ENCODE results near the gene PPP6R2.
A peak's percentile ranks its signal among the peaks of the same experiment; 100 is the strongest.

PPP6R2 gene

DNA sequence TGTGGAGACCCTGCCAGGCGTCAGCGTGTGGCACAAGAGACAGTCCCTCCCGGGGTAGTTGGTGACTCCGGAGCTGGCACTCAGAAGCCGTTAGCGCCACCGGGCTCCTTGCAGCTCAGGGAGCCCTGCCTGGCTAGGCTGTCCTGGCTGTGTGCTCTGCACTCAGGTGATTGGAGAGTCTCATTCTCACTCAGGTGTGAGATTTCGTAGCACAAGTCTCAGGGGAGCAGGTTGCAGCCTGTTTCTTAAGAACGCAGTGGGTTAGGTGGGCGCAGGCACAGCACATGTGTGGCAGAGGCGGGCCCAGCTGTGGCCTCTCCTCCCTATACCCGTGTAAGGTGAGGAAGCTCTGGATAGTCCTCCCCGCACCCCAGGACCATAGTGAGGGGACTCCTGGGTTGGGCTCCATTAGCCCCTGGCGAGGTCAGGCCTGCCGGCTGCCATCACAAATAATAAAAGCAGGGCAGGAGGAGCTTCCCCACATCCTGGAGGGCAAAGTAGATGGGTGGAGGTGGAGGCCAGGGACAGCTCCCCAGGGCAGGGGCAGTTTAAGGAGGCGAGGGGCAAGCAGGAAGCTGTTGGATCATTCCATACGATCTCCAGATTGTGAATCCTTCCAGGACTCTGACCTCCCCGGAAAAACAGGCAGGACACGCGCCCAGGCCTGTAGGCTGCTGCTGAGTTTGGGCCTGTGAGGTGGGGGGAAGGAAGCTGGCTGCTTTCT lies 92.3 kb downstream of the PPP6R2 start:
- DNase-seq, result peak; percentile 51

DNA sequence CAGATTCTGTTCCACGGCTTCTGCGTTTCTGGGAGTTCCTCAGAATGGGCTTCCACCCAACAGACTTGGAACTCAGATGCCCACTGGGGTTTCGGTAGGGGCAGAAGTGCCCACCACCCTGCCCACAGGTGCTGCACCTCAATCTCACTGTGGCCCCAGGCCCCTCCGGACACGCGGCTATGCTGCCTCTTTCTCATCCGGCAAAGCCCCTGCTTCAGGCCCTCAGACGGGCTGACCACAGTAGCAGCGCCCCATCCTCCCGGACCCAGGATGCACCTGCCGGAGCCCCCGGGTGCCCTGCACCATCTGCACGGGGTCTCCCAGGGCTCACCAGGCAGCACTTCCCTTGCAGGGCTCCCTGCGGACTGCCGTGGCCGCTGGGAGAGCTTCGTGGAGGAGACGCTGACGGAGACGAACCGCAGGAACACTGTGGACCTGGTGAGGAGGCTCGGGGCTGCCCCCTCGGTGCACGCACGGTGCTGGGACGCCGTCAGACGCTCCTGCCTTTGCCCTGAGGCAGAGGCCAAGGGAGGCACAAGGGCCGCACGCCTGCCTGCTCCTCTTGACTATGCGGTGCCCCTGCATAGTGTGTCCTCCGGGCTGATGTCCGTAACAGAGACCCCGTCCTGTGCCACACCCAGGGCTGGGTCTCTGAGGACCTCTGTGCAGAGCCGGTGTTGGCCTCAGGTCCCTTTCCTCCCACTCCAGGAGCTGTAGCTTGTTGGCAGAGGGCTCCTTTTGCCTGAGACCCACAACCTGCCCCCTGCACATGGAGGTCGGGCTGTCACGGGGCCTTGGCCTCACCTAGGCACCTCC lies 93.1 kb downstream of the PPP6R2 start:
- peak; percentile 52 for DNase-seq

DNA sequence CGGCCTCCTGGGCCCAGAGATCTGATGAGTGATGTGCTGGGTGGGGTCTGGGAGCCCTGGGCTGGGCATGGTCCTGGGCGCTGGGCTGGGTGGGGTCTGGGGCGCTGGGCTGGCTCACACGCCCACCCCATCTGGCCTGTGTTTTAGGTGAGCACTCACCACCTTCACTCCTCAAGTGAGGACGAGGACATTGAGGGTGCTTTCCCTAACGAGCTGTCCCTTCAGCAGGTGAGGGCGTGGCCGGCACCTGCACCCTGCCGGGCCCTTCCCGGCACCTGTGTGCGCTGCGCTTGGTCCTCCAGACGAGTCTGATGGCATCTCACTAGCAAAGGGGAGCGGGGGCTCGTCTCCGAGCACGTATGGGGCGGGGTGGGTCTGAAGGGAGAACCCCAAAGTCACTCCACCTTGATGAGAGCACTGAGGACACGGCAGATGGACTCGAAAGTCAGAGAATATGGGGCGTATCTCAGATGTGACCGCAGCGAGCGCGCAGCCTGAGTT lies 93.8 kb downstream of the PPP6R2 start:
- DNase-seq, result peak; percentile 45

DNA sequence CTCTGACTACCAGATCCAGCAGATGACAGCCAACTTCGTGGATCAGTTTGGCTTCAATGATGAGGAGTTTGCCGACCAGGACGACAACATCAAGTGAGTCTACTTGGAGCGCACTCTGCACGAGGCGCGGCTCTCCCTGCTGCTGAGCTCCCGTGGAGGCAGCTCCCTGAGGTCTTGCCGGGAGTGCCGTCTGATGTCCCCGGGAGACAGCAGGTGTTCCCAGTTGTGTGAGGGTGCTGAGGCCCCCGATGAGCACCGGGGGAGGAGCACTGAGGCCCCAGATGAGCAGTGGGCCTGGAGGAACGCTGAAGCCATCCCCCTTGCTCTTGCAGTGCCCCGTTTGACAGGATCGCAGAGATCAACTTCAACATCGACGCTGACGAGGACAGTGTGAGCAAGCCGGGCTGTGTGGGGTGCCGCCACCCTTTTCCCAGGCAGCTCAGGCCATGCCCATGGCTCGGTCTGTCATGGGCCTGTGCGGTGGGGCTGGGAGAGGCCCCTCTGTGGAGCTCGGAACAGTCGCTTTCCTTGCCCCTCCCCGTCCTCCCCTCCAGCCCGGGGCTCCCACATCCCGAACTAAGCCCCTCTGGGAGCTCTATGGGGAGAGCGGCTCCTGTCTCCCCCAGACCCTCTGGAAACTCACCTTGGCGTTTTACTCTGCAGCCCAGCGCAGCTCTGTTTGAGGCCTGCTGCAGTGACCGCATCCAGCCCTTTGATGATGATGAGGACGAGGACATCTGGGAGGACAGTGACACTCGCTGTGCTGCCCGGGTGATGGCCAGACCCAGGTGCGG lies 94.6 kb downstream of the PPP6R2 start:
- peak; percentile 38 for DNase-seq

DNA sequence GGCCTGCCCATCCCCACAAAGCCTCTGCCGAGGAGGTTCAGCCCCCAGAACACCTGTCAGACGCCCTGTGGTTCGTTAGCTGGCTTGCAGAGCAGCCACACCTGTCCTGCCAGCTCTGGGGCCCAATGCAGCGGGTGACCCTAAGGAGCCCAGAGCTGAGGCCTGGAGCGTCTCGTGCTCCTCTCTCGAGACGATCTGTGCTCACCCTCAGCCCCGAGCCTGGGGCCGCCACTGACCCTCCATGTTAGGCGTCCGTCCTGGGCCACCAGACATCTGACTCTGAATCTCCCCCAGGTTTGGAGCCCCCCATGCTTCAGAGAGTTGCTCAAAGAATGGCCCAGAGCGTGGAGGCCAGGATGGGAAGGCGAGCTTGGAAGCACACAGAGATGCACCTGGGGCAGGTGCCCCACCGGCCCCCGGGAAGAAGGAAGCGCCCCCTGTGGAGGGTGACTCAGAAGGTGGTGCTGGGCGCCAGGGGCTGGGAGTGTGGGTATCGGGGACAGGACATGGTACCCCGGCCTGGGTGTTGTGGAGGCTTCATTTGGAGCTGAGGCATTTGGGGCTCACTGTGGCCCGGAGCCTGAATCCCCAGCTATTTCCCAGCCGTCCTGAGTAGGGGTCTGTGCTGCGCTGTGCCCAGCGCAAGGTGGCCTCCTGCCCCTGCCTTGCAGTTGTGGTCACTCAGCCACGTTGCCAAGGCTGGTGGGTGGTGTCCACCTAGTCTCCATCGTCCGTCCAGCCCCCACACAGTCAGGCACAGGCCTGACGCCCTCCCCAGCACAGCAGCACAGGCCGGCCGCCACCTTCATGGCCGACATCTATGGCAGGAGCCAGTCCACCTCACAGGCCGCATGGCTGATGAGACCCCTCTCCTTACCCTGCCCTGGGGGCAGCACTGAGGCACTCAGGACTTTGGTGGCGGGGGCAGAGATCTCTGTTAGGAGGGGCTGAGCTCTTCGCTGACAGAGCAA lies 95.5 kb downstream of the PPP6R2 start:
- DNase-seq, result no peak

DNA sequence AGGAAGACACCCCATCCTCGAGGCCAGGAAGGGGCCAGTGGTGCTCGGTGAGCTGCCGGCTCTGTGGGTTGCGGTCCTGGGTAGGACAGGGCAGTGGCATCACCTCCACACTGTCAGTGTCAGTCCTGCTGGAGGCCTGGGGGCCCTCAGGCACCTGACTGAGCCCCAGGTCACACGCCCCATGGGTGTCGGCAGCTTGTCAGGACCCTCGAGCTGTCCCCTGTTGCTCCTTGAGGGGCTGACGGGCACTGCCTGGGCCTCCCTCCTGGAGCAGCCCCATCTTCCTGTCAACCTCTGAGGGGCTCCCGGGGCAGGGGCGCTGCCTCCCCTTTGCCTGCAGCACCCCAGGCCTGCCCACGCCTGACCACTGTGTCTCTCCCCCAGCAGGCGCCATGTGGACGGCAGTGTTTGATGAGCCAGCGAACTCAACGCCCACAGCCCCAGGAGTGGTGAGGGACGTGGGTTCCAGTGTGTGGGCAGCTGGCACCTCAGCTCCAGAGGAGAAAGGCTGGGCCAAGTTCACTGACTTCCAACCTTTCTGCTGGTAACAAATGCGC lies 96.3 kb downstream of the PPP6R2 start:
- DNase-seq, result no peak

DNA sequence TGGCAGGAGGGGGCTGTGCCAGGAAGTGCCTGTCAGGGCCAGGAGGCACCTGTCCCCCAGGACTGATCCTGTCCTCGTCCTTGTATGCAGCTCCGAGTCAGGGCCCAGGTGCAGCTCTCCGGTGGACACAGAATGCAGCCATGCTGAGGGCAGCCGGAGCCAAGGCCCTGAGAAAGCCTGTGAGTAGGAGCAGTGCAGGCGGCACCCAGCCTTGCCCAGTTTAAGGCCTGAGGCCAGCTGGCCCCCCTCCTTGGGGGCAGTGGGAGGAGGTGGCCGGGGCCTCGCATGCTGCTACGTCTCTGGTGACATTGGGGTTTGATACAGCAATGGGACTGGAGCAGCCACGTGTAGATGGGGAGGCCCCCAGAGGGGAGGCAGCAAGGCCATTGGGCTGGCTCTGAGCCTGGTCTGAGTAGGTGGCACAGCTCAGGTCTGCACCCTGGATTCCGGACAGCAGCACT lies 96.8 kb downstream of the PPP6R2 start:
- no peak for DNase-seq

DNA sequence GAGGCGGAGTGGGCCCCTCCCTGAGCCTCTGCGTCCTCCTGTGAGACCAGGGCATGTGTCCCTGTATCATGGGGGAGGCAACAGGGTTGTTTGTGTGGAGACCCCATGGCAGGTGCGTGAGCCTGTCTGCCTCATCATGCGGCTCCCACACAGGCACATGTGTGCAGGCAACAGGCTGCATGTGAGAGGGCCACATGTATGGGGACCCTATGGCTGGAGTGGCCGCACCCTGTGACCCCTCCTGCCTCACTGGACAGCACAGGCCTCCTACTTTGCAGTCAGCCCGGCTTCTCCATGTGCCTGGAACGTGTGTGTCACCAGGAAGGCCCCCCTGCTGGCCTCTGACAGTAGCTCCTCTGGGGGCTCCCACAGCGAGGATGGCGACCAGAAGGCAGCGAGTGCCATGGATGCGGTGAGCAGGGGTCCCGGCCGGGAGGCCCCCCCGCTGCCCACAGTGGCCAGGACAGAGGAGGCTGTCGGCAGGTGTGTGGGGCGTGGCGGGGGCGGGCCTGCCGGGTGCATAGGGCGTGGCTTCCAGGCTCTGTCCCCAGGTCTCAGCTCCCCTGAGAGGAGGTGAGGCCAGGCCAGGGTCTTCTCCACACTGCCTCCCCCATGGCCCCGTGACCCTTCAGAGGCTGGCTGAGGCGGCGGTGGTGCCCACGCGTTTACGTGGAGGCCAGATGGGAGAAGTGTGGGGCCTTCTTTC lies 97.6 kb downstream of the PPP6R2 start:
- no peak for DNase-seq

DNA sequence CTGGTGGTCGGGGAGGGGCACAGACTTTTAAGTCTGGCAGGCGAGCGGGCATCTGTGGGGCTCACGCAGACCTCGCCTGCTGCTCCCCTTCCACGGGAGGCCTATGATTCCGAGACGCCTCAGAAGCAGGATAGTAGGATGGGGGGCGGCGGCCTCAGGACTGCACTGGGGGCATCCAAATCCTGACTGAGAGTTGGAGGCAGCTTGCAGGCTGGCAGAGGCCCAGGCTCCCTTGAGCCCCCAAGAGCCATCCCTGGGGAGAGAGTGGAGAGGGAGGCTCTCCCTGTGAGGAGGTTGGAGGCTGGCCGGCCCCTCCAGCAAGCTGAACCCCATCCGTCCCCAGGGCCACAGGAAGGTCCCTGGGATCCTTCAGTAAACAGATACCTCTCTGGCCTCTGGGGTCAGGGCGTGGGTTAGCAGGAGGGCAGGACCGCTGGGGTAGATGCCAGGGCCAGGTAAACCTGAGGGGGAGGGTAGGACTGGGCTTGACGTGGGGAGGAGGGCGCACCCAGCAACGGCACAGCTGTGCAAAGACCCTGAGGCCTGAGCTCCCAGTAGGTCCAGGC lies 98.4 kb downstream of the PPP6R2 start:
- DNase-seq, result no peak

DNA sequence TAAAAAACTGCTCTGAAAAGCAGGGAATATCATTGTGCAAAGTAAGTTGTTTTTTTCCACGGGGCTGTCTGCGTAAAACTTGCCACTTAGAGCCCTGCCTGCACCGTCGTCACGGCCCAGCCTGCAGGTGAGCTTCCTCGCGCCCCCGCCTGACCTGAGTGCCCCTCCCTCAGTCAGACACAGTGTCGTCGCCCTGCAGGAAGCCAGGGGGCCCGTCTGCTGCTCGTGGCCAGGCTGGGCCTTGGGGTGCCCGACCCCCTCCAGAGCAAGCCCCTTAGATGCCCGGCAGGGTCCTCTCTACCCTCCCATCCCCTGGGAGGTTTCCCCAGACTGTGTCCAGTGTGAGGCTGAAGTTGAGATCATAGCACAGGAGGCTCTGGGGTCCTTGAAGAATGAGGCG lies 100.1 kb downstream of the PPP6R2 start:
- DNase-seq, result no peak

DNA sequence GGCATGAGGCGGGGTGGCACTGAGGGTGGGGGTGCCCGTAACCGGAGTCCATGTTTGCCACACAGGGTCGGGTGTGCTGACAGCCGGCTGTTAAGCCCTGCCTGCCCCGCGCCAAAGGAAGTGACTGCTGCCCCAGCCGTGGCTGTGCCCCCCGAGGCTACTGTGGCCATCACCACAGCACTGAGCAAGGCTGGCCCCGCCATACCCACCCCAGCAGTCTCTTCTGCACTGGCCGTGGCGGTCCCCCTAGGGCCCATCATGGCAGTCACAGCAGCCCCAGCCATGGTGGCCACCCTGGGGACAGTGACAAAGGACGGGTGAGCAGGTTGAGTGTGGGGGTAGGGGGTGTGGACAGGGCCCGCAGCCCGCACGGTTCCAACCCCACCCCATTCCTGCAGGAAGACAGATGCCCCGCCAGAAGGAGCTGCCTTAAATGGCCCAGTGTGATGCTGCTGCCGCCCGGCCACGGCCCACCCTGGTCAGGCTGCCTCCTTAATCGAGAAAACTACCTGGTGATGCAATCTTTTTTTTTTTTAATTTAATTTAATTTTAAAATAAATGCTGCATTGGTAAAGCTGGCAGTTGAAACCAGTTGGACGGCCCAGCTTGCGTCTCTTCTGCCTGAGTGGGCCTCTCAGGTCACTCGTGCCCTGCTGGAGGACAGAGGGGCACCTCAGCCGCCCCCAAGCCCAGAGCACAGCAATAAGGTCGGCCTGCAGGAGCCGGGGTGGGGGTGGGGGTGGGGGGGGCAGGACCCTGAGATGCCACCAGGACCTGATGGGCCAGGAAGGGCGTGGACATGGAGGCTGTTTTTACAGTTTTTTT lies 100.9 kb downstream of the PPP6R2 start:
- DNase-seq, result no peak

DNA sequence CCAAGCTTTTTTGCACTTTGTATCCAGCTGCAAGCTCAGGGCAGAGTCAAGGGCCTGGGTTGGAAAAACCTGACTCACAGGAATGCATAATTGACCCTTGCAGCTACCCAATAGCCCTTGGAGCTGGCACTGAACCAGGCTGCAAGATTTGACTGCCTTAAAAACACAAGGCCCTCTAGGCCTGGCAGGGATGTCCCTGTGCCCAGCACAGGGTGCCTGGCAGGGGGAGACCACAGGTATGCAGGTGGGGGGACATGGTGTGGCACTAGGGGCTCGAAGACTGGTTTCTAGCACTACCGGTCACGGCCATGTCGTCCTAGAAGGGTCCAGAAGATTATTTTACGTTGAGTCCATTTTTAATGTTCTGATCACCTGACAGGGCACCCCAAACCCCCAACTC lies 101.5 kb downstream of the PPP6R2 start:
- no peak for DNase-seq

DNA sequence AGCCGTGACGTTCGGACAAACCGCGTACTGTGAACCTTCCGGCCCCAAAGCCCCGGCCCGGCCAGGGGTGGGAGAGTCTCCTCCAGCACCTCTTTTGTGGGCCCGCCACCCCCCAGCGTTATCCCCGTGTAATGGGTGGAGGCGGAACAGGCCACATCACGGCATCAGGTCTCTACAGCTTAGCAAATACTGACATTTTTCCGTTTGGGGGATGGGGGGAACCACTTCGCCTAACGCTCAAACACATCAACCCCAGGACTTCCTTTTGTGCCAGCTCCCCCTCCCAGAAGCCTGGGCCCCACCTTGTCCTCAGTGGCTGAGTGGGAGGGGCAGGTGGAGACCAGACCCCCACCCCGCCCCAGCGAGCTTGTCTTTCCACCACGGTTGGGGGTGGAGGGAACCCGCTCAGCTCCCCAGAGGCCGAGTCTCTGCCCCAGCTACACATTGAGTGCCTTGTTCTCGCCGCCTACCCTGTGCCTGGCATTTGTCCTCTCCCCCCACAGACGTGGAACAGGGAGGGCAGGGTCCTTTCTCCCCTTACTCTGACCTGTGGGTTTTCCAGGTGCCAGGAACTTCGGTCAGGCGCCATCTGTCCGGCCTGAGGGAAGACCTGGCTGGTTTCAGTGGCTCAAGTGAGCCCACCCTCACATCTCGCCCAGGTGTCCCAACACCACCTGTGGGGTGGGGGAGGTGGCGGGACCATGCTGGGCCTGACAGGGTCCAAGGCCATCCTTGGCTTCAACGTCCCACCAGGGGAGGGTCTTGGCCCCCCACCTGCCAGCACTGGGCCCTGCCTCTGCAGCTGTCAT lies 102.1 kb downstream of the PPP6R2 start:
- DNase-seq, result no peak

DNA sequence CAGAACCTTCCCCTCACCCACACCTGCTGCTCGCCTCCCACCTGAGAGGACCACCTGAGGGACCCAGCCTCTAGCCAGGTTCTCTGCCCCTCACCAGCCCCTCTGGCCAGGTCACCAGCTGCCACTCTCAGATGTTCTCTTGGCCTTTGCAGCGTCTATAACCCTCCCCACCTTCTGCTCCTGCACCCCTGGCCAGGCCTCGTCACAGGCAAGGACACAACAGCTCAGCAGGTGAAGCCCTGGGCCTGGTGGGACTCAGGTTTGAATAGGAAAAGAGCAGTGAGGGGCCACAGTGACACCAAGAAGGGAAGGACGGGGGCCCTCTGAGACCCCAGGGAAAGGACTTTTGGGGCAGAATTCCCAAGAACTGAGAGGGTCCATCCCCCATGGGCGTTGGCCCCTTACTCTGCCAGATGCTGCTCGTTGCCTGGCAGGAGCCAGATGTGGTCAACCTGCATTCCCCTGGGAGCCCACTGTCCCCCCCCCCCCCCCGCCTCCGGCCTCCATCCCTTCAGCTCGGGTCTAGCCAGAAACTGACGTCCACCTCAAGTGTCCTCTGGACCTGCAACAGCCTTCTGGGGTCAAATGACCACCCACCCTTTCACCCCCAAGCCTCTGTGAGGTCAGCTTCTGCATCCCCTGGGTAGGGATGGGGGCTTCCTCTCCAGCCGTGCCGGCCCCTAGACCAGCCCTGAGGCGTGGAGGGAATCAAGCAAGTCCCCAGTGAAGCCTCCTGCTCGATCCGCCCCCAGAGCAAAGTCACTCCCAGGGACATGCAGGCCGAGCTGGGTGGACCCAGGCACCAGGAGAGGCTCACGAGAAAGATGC lies 103.0 kb downstream of the PPP6R2 start:
- DNase-seq, result no peak

DNA sequence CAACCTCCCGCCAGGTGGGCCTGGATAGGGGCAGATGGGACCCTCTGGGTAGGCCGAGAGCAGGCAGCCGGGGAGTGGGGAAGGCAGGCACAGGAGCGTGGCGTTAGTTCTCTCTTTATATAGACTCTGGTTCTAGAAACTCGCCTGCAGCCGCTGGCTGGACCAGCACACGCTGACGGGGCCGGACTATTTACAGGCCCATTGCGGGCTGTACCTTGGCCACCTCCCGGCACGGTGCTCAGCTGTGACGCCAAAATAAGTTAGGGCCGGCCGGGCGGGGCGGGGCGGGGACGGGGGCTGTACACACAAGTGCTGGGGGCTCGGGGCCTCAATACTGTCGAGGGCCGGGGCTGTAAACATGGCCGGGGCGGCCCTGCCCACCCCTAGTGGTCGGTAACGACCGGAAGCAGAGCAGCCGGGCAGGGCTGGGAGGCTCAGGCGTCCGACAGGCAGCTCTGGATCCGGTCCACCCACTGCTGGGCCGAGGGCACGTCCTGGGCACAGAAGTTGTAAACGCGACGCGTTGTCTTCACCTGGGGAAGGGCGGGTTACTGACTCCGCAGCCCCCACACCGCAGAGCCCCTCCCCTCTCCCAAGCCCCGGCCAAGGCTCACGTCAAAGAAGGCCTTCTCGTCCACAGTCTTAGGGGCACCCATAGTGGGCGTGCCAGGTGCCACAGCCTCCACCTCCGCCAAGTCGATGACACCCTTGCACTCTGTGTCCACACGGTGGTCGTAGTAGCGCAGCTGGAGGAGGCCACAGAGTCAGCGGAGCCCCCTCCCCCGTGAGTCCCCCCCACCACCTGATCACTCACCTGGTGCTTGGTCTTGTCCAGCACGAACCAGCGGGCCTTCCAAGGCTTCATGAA lies 103.8 kb downstream of the PPP6R2 start:
- DNase-seq, result no peak

DNA sequence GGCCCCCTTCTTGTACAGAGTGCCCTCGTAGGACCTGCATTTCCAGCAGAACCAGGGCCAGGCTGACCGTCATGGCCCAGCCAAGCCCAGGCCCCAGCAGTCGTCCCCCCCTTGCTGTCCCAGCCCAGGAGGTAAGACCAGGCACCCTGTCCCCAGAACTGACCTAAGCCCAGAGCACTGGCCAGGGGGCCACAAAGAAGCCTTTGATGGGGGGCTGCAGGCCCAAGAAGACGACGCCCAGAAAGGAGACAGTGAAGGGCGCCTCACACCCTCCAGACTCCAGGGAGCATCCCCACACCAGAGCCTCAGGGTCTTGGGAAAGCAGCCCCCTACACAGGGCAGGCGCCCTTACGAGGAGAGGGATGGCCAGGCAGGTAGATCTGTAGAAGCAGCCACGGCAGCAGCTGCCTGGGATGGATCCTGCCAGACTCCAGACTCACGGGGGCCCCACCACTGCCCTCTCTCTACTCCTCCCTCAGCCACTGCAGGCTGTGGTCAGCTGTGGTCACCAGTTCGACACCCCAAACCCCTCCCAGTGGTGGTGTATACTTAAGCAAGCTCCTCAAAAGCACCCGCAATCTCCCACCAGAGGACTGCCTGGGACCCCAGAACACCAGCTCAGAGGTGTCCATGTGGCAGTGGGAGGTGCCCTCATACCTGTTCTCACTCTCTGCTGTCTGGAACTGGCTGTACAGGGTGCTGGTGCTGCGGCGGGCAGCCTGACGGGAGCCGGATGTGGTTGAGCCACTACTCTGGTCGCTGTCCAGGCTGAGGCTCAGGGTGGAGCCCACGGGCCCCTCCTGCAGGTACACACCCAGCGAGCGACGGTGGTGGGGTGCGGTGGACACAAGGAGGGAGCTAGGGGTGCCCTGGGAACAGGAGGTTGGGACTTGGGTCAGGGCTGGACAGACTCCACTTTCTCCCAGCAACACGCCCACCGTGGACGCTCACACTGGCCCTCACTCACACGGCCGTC lies 104.7 kb downstream of the PPP6R2 start:
- no peak for DNase-seq
